ENCODE data around the gene KLF11. TPM values are rescaled to one million over a fixed set of nuclear protein-coding genes. Genes with fewer than 3 reads are reported as not detected.

The KLF11 gene
- total RNA-seq, 3 donors from 2014 or later (not counting 1 experiment from before 2014, with no cell fraction given), result 47.3 to 85.8 (median 49.3) TPM

GRCh38 chr2:10101491-10101890 lies 58.1 kb downstream of the KLF11 start:
- WGBS (ENCODE audit: insufficient coverage), result 72% methylated on average over 6 of the region's 7 CpGs
- H3K4me1 Mint-ChIP-seq, result peaks cover 0 to 7% of the 10 kb centered on the region in 2 donors
- TF ChIP-seq CTCF (IDR thresholded peaks at IDR 0.05), result no peak
- no peak overlapping the region for H3K4me3 Mint-ChIP-seq
- no peaks in the 10 kb centered on the region for H3K36me3 Mint-ChIP-seq
- Histone ChIP-seq H3K9me3 (ENCODE audit: control insufficient read depth, insufficient read depth, low read length) (no peaks in the 10 kb centered on the region), H3K4me3 (ENCODE audit: low read length) (no peak overlapping the region), H3K36me3 (ENCODE audit: control insufficient read depth, insufficient read depth, low read length) (no peaks in the 10 kb centered on the region), H3K4me1 (ENCODE audit: control insufficient read depth, insufficient read depth, low read length) (no peaks in the 10 kb centered on the region), H3K27me3 (ENCODE audit: control insufficient read depth, insufficient read depth, low read length) (no peaks in the 10 kb centered on the region), H3K27ac (ENCODE audit: low read length) (no peak overlapping the region)
- no peaks in the 10 kb centered on the region for H3K9me3 Mint-ChIP-seq
- ATAC-seq (no peak), DNase-seq (no peak)
- H3K27ac Mint-ChIP-seq, result no peak overlapping the region
- intact Hi-C loops (cut with micrococcal nuclease), result no loop called here
- no peaks in the 10 kb centered on the region for H3K27me3 Mint-ChIP-seq (ENCODE audit: low read depth in 2 of 2)

- ATAC-seq (no peak), DNase-seq (no peak)
- 90% methylated on average over 6 of the region's 6 CpGs for whole genome bisulfite sequencing (ENCODE audit: insufficient coverage)
- H3K9me3 Mint-ChIP-seq, result peaks cover 3 to 4% of the 10 kb centered on the region in 2 donors
- no peak for TF ChIP-seq CTCF (IDR thresholded peaks at IDR 0.05)
- H3K9me3 ChIP-seq (ENCODE audit: control insufficient read depth, insufficient read depth, low read length), result no peaks in the 10 kb centered on the region
- intact Hi-C loops (cut with micrococcal nuclease), result no loop called here
- no peak overlapping the region for H3K27ac ChIP-seq (ENCODE audit: low read length)
- no peaks in the 10 kb centered on the region for H3K4me1 Mint-ChIP-seq
- H3K36me3 Mint-ChIP-seq, result peaks cover 7% of the 10 kb centered on the region
- H3K4me3 Mint-ChIP-seq, result no peak overlapping the region
- no peaks in the 10 kb centered on the region for H3K27me3 Mint-ChIP-seq (ENCODE audit: low read depth in 2 of 2)
- H3K27me3 ChIP-seq (ENCODE audit: control insufficient read depth, insufficient read depth, low read length), result no peaks in the 10 kb centered on the region
- H3K4me1 ChIP-seq (ENCODE audit: control insufficient read depth, insufficient read depth, low read length), result no peaks in the 10 kb centered on the region
- no peaks in the 10 kb centered on the region for H3K36me3 ChIP-seq (ENCODE audit: control insufficient read depth, insufficient read depth, low read length)
- no peak overlapping the region for H3K27ac Mint-ChIP-seq
- no peak overlapping the region for H3K4me3 ChIP-seq (ENCODE audit: low read length)
Observed at GRCh38 chr2:10103179-10103578, 59.8 kb downstream of the KLF11 start.

Other genes starting within 250 kb of the KLF11 start
- 10 to 100 TPM; 24.8 to 40.8 (median 26.8) TPM for gene TAF1B, start 200.1 kb upstream of the KLF11 start, total RNA-seq
- gene GRHL1, start 91.9 kb upstream of the KLF11 start, total RNA-seq, result 1 to 10 TPM; 1.6 to 3.6 (median 3.2) TPM
- gene CYS1, start 36.9 kb downstream of the KLF11 start, total RNA-seq, result not detected
- gene RRM2, start 79.2 kb downstream of the KLF11 start, total RNA-seq, result 10 to 100 TPM; 16.1 to 22.1 (median 18.5) TPM